22Rv1 (cell line): ENCODE measurements around the gene SERINC2.

Experiments
- CTCF ChIP-seq: fragments of 450-650 bp; IDR thresholded peaks from 2 replicates; pipeline ENCODE4 v1.5.1; 2017; ENCODE audit warnings: mild to moderate bottlenecking
- ZFX ChIP-seq: fragments of 450-650 bp; IDR thresholded peaks from 2 replicates; pipeline ENCODE4 v1.6.1; 2017; ENCODE audit warnings: antibody characterized with exemption, borderline replicate concordance

DNA sequence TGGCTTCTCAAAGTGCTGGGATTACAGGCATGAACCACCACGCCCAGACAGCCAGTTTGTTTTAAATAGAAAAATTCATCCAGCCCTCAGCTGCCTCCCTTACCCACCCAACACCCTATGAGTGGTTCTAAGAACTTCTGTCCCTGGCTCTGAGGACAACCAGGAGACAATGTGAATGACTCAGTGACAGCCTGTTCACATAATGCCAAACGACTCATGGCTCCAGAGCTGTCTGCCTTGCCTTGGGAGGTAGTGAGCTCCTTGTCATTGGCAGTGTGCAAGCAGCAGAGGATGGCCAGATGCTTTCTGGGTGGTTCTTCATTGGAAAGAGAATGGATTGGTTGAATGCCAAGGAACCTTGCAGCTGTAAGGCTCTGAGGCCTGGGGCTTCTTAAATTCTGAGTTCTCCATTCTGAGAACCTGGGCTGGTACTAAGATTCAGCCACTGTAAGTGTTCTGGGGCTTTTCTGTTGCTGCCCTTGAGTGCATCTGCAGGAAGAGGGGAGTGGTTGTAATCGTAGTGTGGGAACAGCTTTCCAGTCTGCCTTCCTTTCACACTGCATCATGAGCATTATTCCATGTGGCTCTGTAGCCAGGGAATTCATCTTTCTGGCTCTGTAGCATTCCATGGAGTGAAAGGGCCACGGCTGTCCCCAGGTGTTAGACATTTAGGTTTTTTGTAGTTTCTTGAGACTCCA lies 5.8 kb downstream of the SERINC2 start:
- no peak for TF ChIP-seq CTCF
- no peak for TF ChIP-seq ZFX
